GM21447 (cell line): ENCODE measurements around the gene EVA1A.

Experiments
- ATAC-seq: cut with Tn5 transposase; IDR thresholded peaks from one replicate; pipeline ENCODE4 v1.9.1; 2021; ENCODE audit not compliant: unreplicated experiment

The EVA1A gene

GRCh38 chr2:75545922-75546321 is 14.8 kb downstream of the EVA1A start:
- no peak for ATAC-seq

DNA sequence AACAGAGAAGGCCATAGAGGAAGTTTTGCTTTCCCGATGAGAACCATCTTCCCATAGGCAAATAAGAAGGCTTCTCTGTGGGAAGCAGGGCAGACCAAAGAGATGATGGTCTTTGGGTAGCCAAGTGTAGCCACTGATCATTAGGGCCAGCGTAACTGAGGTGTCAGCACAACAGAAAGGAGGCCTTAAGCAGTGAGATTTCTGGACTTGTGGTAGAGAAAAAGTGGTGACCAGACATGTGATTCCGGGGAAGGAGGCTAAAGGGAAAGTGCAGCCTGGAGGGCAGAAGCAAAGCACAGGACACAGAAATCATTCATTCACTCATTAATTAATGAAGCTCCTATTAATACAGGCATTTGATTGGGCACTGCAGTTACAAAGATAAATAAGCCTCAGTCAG is 15.4 kb downstream of the EVA1A start:
- ATAC-seq, result no peak

DNA sequence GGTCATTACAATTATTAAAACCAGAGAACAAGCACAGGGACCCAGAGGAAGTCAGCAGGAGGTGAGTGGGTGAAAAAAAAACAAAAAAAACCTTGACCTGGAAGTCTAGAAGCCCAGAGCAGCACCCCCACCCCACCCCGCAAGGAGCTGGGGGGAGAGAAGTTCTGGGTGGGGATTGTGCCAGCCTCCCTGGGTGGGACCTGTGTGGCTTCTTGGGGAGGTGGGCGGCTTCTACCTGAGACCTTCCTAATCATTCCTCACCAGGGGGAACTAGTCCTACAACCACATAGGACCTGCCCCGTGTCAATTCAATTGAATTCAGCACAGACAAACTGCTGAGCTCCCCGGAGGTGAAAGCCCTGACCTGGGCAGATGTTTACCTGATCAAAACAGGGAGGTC is 17.3 kb downstream of the EVA1A start:
- no peak for ATAC-seq

- ATAC-seq, result no peak
Observed at GRCh38 chr2:75541430-75541829, 19.3 kb downstream of the EVA1A start.

DNA sequence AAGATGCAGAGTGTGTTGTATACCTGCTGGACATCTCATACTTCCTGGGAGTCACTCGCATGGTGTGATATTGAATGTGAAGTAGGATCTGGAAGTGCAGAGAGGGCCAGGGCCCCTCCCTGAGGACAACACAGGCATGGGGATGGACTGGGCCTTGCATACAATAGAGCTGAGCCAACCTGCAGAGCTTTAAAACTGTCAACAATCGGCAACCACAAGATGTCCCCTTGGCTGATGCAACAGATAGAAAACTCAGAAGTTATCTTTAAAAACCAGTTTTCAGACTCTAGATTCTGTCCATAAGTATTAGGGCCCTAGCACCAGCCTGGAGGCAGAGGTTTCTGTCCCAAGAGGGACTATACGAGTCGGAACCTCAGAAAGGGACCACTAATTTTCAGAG is 19.7 kb downstream of the EVA1A start:
- no peak for ATAC-seq

GRCh38 chr2:75539955-75540716 is 20.6 kb downstream of the EVA1A start:
- no peak for ATAC-seq

DNA sequence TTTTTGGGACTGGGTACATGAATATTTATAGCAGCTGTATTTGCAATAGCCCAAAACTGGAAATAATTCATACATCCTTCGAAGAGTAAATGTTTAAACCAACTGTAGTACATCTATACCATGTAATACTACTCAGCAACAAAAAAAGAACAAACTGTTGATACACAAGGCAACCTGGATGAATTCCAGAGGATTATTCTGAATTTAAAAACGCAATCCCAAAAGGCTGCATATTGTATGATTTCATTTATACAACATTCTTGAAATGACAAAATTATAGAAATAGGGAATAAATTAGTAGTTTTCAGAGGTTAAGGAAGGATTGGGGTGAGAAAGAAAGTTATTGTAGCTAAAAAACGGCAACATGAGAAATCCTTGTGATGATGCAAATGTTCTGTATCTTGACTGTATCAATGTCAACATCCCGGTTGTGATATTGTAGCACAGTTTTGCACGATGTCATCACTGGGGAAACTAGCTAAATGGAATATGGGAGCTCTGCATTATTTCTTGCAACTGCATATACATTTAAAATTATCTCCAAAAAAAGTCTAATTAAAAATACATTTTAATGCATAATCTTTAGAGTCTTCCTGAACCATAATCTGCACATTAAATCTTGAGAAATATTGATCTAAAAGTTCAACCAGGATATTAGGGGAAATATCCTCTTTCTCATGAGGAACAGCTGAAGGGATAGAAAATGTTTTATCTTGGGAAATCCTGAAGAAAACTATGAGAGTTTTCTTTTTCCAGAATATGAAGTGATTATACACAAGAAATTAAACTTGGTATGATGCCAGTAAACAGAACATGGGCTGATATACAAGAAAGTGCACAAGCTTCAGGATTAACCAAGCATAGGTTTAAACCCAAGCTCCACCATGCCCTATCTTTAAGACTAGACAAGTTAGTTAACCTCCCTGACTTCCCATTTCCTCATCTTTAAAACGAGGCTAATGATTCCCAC is 21.9 kb downstream of the EVA1A start:
- ATAC-seq, result no peak

- no peak for ATAC-seq
Observed at GRCh38 chr2:75537658-75538057, 23.1 kb downstream of the EVA1A start.

GRCh38 chr2:75533135-75533534 is 27.6 kb downstream of the EVA1A start:
- ATAC-seq, result no peak

DNA sequence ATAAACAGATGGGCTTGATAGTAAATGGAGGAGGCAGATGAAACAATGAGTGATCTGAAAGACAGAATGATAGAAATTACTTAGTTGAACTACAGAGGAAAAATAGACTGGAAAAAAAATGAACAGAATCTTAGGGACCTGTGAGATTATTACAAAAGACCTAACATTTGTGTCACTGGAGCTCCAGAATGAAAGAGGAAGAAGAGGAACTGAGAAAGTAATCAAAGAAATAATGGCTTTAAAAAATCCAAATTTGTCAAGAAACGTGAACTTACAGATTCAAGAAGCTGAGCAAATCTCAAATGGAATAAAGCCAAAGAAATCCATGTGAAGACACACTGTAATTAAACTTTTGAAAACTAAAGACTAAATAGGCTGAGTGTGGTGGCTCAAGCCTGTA is 28.3 kb downstream of the EVA1A start:
- no peak for ATAC-seq

DNA sequence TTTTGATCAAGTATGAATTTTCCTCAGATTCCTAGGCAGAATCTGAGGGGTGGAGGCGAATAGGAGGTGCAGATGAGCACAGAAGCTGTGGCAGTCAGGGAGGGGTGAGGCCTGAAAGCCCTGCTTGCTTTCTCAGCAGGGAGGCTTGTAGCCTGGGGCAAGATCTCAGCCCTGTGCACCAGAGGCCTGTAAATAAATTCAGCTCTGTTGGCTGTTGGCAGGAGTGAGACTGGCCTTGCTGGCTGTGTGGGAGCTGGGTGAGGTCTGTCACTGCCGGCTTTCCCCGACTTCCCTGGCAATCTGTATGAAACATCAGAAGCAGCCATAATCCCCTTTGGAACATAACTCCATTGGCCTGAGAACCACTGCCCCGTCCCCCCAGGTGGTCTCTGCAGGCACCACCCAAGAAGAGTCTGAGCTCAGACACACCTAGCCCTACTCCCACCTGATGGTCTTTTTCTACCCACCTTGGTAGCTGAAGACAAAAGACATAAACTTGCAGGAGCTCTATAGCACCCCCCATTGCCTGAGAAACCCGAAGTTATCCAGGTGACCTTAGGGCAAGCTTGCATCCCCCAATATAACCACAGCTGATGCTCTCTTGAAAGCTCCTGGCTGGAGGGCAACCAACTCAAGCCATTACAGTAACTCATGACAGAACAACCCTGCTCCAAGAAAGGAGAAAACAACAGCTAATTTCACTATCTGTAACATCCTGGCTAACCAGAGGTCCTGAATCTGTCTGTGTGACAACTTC is 32.3 kb downstream of the EVA1A start:
- ATAC-seq, result no peak

GRCh38 chr2:75527676-75528075 is 33.1 kb downstream of the EVA1A start:
- no peak for ATAC-seq

- ATAC-seq, result no peak
Observed at GRCh38 chr2:75526842-75527241, 33.9 kb downstream of the EVA1A start.

DNA sequence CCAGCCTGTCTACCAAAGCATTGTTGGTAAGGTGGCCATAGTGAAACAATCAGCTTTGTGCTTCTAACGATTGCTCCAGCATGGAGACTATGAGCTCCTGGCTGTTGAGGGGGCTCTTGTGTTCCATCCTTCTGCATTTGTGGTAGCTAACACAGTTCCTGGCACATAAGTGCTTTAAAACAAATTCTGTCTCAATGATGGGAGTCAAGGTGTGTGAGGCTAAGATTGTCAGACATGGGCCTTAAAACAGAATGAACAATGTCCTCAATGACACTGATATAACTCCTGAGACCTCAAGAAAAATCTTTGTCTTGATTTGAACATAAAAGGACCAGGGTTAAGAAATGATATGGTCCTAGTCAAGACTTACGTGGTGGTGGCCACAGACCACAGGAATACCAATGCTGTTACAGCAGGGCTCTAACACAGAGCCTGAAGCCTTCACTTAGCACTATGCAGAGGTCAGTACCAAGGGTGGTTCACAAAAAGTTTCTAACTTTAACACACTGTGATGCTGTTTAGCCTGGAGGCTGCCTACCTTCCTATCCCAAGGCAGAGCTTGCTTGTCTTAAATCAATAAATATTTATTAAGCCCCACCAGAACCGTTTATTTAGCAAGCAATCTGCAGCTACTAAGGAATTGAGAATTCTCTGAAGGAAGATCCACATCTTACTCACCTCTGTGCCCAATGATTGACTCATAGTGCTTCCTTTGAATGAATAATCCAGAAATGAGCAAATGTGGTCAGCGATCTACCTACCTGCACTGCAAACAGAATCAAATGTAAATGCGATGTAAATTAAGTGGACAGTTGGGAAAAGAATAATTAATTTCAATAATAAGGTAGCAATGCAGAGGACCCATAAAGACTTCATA is 35.1 kb downstream of the EVA1A start:
- no peak for ATAC-seq

GRCh38 chr2:75524276-75524911 is 36.3 kb downstream of the EVA1A start:
- ATAC-seq, result no peak

DNA sequence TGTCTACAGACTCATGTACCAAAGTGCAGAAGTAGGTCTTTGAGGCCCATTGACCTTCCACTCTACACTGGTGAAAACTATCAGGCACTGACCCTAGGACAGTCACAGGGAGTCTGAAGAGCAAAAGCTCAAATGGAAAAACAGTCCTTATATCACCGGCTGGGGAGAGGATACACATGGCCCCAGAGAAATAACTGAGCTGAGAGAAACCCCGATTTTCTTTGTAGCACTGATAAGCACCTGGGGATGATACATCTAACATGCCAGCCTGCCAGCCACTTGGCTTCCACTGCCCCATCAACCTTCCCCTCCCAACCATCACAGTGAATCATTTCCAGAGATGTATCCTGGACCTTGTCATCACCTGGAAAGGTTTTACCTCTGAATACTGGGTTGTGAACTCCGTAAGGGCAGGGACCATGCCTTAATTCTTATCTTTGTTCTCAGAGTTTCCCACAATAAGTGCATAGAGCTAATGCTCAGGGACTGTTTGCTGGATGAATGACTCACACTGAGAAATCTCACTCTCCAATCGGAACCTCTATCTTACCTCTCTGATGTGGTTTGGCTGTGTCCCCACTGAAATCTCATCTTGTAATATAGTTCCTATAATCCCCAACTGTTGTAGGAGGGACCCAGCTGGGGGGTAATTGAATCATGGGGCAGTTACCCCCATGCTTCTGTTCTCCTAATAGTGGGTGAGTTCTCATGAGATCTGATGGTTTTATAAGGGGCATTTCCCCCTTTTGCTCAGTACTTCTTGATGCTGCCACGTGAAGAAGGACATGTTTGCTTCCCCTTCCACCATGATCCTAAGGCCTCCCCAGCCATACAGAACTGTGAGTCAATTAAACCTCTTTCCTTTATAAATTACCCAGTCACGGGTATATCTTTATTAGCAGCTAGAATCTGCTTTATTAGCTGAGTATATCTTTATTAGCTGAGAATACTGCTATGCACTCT is 37.1 kb downstream of the EVA1A start:
- ATAC-seq, result no peak

DNA sequence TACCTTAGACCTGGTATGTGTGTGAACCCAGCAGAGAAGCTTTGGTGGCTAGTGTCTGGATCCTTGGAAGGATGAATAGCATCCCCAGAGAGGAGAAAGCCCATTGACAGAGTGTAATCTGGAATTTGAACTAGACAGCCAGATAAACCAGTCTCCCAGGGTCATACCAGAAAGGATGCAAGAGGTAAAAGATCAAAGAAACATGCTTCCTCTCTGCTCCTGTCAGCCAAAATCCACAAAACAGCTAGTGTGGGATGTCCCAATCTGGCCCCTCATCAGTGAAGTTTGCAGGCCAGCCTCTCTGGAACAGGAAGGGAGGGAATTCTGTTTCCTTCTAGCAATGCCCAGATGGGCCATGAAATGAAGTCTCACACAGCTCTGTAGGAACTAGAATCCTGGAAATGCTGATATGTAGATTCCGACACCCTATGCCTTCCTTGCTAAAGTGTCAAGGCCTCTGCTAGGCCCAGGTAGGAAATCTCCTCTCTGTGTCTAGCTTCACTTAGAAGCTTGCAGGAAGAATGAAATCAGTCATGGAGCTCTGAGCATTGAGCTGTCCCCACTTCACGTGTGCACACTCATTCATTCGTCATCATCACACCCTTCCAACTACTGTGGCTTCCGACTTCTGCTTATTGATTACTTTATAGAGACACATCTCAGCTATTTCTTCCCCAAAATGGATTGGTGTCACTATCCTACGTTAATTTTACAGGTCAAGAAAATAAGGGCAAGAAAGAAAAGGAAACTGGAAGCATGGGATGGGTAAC is 38.0 kb downstream of the EVA1A start:
- ATAC-seq, result no peak

DNA sequence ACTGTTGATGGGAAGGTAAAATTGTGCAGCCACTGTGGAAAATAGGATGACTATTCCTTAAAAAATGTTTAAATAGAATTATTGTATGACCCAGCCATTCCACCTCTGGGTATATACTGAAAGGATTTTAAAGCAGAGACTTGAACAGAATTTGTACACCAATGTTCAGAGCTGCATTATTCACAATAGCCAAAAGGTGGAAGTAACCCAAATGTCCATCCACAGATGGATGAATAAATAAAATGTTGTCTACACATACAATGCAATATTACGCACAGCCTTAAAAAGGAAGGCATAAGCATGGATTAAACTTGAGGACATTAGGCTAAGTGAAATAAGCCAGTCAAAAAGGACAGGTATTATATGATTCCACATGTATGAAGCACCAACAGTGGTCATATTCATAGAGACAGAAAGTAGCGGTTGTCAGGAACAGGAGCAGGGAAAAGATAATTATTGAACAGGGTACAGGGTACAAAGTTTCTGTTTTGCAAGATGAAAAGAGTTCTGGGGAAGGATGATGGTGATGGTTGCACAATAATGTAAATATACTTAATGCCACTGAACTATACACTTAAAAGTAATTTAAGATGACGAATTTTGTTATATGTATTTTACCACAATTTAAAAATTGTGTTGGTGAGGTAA is 39.4 kb downstream of the EVA1A start:
- no peak for ATAC-seq
